Stimulated activated CD4-positive, alpha-beta T cell treated with anti-CD3 and anti-CD28 coated beads, Interleukin-4, amount 100 ng/mL, for 4 hours (primary cell): ENCODE data around the gene GLDC.

Experiments
- DNase-seq, 2 experiments: peaks; one replicate each; pipeline ENCODE4 v3.0.0-alpha.2; 2020

The GLDC gene

GRCh38 chr9:6489099-6489498, 156.4 kb downstream of the GLDC start:
- no peak for DNase-seq

- no peak for DNase-seq
These were observed 157.1 kb downstream of the GLDC start for GRCh38 chr9:6488395-6488794.

- DNase-seq = no peak
These were observed 161.3 kb downstream of the GLDC start for GRCh38 chr9:6484210-6484609.
